HG03571 (cell line): Measurements from ENCODE around the gene PAXX.

ENCODE experiments used
- ATAC-seq: cut with Tn5 transposase; IDR thresholded peaks from one replicate; pipeline ENCODE4 v1.9.1; 2021; ENCODE audit not compliant: unreplicated experiment

Gene PAXX

GRCh38 chr9:137016436-137016835 is 24.2 kb downstream of the PAXX start:
- ATAC-seq, result no peak

- ATAC-seq, result no peak
Observed at GRCh38 chr9:137017071-137017470, 24.8 kb downstream of the PAXX start.

GRCh38 chr9:137017791-137018497 is 25.7 kb downstream of the PAXX start:
- ATAC-seq, result no peak

- ATAC-seq, result no peak
Observed at GRCh38 chr9:137018761-137019559, 26.7 kb downstream of the PAXX start.

DNA sequence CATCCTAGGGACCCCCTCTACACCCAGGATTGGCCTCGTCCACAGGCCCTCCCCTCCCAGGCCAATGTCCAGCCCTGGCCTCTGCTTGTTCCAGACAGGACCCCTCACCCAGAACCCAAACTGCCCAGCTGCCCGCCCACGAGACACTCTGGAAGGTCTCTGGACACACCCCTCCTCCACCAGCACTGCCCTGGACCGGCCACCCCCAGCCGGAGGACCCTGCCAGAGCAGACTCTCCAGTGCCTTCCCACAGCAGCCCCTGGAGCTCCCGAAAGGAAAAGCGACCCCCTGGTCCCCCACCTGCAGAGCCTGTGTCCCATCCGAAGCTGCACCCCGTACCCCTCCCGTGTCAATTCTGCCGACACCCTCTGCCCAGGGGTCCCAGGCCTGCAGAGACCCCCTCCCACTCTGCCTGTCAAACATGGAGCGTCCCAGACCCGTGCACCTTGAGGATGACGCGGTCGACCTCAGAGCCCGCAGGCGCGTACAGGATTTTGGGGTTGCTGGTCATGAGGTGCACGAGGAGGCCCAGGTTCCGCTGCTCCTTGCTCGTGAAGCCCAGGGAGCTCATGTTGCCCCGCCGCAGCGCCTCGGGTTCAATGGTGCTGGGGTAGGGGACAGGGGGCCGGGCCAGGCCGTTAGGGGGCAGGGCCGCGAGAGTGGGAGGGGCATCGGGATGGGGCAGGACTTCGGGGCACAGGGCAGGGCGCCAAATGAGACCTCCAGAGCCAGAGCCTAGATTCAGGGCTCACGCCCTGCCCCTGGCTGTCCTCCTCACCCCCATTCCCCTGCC is 27.9 kb downstream of the PAXX start:
- ATAC-seq, result no peak

DNA sequence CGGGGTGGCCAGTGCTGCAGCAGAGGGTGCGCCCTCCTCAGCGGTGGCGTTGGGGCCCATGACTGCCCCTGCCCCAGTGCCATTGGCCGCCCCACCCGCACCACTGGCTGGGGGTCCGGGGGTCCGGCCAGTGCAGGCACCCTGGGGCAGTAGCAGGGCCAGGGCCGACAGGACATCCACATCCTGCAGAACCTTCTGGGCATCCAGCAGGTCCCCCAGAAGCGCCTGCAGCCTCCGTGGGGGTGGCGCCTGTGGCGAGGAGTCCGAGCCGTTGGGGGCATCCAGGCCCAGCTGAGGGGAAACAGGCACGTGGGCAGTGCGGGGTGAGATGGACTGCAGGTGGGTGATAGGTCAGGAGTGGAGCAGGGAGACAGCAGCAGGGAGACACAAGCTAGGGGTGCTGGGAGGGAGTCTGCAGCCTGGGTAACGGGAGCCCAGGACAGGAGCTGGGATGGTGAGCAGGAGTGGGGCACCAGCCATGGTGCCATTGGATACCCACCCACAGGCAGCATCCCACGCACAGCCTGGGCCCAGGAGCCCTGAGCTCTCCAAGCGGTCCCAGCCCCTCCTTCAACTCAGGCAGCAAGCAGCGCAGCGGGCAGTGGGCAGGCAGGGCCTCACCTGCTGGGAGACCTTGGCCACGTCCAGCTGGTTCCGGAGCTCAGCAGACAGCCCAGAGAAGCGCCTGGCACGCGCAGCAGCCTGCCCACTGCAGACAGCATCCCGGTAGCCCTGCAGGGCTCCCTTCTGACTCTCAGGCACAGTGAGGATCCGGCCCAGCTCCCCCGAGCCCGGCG is 28.7 kb downstream of the PAXX start:
- no peak for ATAC-seq

GRCh38 chr9:137021568-137021978 is 29.4 kb downstream of the PAXX start:
- no peak for ATAC-seq

- no peak for ATAC-seq
Observed at GRCh38 chr9:137021979-137022661, 29.9 kb downstream of the PAXX start.

DNA sequence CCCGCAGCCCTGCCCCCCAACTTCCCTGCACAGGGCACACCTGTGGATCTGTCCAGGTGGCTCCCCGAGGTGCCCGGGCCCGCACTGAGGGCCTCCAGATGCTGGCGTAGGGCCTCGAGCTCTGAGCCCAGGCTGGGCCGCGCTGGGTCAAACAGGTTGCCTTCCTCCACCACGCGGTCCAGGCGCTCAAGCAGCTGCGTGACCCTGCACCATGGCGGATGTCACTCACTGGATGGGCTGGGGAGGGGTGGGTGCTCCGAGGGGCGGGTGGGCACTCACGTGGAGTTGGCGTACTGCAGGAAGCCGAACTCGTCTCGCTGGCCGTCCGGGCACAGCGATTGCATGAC is 30.4 kb downstream of the PAXX start:
- ATAC-seq, result no peak

GRCh38 chr9:137023157-137023556 is 30.9 kb downstream of the PAXX start:
- no peak for ATAC-seq

DNA sequence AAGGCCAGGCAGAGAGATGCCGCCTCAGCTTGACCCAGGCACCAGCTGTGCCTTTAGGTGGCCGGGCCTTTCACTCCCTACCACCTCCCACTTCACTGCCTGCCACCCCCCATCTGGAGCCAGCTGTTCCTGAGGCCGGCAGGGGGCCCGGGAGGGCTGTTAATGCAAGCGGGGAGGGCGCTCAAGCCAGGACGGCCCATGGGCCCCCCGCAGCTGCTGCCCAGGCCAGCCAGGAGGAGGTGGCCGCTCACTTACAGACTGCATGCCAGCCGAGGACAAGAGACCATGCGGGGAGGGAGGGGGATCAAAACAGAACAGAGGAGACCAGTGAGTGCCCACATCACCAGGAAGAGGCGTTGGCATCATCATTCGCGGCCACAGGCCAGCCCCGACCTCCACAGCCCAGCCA is 31.4 kb downstream of the PAXX start:
- ATAC-seq, result no peak

GRCh38 chr9:137025517-137025966 is 33.3 kb downstream of the PAXX start:
- ATAC-seq, result no peak

DNA sequence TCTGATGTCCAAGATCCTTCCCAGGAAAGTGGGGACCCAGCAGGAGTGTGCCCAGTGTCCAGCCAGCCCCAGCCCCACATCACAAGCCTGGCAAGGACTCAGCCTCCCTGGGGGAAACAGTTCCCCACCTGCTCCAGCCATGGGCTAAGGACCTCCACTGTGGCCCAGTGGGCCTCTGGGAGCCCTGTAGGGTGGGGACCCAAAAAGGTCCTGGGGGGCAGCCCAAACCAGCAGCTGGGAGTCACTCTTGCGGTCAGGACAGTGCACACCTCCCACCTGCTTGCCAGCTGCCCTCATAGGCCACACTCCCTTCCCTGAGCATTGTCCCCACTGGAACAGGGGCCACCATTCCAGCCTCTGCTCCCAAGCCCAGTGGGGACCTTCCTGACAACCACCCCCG is 34.2 kb downstream of the PAXX start:
- ATAC-seq, result no peak

GRCh38 chr9:137026828-137027227 is 34.6 kb downstream of the PAXX start:
- ATAC-seq, result no peak

DNA sequence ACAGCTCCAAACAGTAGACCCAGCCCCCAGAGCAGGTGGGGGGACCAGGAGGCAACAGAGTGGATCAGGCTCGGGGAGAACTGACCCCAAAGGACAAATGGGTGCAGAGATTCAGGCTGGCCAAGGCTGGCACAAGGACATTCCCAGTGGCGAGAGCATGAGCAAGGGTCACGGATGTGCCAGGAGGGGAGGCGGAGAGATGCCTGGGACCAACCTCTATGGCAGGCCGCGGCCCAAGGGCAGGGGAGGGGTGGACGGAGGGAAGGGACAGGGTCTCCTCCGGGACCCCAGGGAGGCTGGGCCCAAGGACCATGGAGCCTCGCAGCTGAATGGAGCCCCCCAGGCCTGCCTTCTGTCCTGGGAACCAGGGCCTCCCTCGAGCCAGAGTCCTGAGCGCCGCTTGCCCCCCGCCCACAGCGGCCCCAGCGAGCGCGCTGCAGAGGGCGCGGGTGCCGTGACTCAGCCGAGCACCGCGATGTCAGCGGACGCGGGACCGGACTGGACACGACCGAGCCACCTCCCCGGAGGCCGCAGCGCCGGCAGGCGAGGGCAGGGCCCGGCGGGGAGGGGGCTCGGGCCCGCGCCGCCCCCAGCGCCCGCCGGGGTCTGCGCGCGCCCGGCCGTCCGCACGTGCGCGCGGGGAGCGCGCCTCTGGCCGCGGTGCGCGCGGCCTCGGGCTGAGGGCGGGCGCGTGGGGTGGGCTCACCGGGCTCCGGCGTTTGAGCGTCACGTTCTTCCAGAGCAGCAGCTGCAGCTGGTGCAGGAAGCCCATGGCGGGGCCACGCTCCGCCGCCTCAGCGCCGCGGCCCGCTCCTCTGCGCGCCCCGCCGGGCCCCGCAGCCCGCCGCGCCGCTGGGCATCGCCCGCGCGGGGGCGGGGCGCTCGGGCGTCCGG is 35.4 kb downstream of the PAXX start, which contains the start of gene ABCA2:
Gene ABCA2, minus strand, starts transcription at position 869 of the 894 bp plus-strand sequence. Its CDS starts 97 bp downstream, at position 772.
- ATAC-seq, result no peak

DNA sequence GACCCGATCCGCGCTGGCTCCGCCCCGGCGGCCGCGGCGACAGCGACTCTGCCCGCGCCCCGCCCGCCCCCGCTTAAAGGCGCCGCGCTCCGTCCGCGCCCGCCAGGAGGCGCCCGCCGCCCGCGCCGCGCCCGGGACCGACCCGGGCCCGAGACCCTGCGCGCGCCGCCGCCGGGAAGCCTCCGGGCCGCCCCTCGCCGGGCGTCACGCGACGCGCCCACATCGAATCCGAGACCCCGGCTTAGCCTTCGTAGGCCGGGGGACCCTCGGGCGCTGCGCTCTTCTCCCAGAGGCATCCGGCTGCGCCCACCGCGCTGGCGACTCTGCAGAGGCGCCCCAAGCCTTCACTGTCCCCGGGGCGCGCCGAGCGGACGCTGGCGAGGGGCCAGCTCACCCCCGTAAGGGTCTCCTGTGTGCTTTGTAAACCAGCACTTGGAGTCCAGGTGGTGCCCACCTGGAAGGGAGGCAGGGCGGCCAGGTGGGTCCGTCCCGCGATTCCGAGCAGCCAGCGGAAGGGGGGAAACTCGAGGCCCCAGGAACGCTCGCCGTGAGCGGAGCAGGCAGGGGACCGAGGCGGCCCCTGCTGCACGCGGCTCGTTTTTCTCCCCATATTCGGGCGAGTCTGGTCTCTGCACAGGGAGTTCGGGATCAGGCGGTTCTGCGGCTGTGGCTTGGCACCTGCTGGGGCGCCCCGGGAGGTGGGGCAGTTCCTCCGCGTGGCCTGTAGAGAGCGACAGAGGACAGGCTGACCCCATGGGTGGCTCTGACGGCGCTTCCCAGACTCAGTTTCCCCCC is 36.2 kb downstream of the PAXX start:
- ATAC-seq, result no peak

GRCh38 chr9:137029058-137029936 is 37.1 kb downstream of the PAXX start:
- ATAC-seq, result no peak
